Stimulated activated CD8-positive, alpha-beta memory T cell treated with anti-CD3 and anti-CD28 coated beads, Interleukin-15, amount 100 ng/mL, for 1 hour (primary cell): ENCODE results near the gene ZFPM1.

Experiments
- DNase-seq: peaks from one replicate; pipeline ENCODE4 v3.0.0-alpha.2; 2020; ENCODE audit warnings: low read depth

The ZFPM1 gene

DNA sequence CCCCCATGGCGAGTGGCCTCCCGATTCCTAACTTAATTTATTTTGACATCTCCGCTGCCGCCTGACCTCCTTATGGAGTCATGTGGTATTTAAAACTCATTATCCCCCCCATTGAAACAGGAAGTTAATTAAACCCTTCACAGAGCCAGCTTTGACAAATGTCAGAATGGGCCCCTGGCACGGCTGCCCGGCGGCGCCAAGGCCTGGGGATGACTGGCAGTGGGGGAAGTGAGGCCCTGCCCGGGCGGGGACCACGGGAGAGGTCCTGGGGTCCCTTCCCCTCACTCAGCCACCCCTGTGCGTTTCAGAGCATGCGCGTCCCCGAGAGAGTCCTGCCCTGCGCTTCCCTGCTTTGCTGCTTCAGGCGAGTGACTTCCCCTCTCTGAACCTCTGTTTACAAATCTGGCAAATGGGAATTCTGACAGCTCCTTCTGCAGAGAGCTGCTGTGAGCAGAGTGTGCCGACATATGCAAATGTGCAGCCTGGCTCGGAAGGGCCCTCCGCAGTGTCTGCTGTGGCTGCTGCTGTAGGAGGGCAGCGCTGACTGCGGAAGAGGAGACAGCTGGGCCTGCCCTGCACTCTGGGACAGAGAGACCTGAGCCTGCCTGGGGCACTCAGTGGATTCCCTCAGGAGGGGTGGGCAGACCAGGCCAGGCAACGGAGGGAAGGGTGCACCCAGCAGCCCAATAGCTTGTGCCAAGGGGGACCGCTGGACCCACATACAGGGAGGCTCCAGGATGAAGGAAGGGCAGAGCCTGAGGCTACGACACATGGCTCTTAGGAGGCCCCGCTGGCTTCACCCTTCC is 4.4 kb upstream of the ZFPM1 start:
- no peak for DNase-seq

GRCh38 chr16:88449267-88449561 is 3.9 kb upstream of the ZFPM1 start:
- DNase-seq, result no peak

GRCh38 chr16:88451586-88452481 is 1.2 kb upstream of the ZFPM1 start:
- no peak for DNase-seq

GRCh38 chr16:88452482-88453216 is 431 bp upstream of the ZFPM1 start:
- peak; percentile 98 for DNase-seq

DNA sequence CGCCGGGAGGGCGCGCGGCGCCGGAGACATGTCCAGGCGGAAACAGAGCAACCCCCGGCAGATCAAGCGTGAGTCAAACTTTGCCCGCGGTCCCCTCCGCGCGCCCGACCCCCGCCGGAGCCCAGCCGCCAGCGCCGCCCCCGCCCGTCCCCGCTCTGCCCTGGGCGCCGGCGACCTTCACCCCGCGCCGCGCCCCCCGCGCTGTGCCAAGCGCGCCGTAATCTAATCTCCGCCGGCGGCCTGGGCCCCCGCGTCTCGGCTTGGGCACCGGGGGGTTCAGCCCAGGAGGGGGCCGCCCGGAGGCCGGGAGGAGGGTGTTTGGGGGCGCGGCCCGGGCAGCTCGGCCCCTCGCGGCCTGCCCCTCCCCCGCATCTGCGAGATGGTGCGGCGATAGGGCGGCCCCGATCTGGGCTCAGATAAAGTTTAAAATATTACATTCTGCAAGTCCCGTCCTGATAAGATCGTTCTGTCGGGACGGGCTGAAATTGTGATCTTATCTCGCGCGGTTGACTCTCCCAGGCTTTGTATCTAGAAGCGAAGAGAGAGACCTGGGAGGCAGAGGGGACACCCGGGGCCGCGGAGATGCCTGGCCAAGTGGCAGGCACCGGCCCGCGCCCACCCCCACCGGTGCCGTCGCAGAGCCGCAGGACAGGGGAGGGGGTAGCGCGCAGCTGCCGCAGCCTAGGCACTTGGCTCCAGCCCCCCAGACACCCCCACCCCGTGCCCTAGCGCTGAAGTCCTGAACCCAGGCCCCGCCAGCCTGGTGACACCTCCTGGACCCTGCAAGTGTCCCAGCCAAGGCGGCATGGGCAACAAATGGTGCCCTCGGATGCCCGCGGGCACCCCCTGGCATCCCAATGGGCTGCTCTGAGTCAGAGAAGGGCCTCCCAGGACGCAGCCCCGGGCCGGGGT is 787 bp downstream of the ZFPM1 start:
- no peak for DNase-seq

- DNase-seq, result no peak
Observed at GRCh38 chr16:88454523-88454947, 1.5 kb downstream of the ZFPM1 start.

GRCh38 chr16:88455610-88456355 is 2.7 kb downstream of the ZFPM1 start:
- DNase-seq, result peak; percentile 47

DNA sequence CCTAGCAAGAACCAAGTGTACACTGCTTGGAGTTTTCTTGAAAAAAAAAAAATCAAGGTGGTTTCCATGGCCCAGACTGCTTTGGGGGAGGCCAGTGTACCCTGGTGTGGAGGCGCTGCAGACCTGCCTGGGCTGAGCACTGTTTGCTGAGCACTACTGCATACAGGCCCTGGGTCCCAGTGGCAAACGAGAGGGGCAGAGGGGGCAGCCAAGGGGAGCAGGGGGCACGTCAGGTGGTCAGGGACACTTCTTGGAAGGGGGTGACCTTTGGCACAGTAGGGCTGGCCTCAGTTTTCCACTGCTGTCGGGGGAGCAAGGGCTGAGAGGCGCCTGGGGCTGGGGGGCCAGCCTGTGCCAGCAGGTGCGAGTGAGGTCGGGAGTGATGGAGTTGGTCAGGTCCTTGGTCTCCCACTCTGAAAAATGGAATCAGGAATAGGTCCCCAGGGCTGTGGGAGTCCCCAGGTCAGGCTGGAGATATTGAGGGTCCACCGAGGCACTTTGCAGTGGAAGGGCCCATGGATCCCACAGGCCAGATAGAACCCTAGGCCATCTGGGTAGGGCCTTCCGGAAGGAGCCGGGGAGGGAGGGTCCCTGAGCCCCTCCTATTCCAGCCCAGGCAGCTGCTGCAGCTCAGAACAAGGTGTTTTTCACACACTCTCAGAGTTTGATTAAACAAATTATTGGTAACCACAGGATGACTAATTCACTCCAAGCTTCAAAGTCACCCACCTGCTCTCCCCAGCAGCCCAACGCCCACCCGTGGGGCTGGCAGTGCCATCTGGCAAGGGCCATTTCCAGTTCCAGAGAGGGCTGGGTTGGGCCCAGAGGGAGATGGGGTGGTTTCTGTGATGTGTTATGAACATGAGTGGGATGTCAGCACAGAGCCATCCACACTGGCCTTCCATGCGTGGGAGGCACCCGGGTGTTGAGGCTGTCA is 3.5 kb downstream of the ZFPM1 start:
- no peak for DNase-seq

GRCh38 chr16:88458039-88458772 is 5.1 kb downstream of the ZFPM1 start:
- no peak for DNase-seq

GRCh38 chr16:88458773-88459235 is 5.7 kb downstream of the ZFPM1 start:
- no peak for DNase-seq

- DNase-seq, result no peak
Observed at GRCh38 chr16:88459366-88460073, 6.4 kb downstream of the ZFPM1 start.

- no peak for DNase-seq
Observed at GRCh38 chr16:88460496-88461330, 7.6 kb downstream of the ZFPM1 start.

DNA sequence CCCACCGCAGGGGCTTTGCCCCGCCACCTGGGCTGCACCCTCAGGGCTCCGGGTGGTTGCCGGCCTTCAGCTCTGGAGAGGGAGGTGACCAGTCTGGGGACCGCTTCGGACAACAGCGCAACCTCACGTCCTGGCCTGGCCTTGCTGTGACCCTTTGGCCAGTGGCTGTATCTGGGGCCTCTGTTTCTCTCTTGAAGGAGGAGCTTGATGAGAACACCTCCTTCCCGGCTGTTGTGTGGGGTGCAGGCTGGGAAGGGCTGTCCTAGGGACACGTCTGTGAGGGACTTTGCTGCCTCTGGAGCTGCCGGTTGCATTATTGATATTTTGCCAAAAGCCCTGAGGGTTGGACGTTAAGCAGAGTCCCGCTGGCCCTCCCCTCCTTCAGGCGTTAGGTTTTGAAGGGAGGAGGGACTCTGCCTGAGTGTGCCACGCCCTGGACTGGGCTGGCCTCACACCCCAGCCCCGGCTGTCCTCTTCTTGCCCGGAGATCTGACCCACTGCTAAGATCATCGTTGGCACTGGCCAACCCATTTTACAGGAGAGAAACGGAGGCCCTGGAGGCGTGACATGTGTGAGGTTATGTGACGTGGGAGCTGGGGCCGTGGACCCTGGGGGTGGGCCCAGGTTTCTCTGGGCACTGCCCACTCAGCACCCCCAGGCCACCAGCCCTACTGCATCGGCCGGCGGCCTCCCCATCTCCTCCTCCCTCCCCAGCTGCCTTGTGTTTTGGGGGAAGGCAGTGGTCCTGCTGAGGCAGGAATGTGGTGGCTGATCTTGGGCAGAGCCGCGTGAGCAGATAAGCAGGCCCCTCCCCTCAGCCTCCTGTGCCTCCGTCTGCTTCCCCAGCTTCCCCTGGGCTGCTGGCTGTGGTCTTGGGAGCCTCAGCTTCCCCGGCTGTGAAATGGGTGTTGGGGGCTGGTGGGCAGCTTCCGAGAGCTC is 8.5 kb downstream of the ZFPM1 start:
- DNase-seq, result no peak

- no peak for DNase-seq
Observed at GRCh38 chr16:88462396-88462795, 9.3 kb downstream of the ZFPM1 start.

GRCh38 chr16:88463411-88463810 is 10.3 kb downstream of the ZFPM1 start:
- no peak for DNase-seq
